Endothelial cell of umbilical vein (primary cell): ENCODE results near the gene TRIM29. TPM values are rescaled to one million over a fixed set of nuclear protein-coding genes. Genes with fewer than 3 reads are reported as not detected.

Experiments used
- BruUV-seq: library from RNA; stranded (reverse); fragments of 400-500 nt; replicated peaks from 2 replicates; lab custom pipeline; 2021; lab: Mats Ljungman, UMichigan
- CTCF ChIA-PET: fragments of 300-600, 350-600 bp; sonication (Branson Sonifier 250); formaldehyde crosslinking; loops from one replicate; lab custom pipeline; 2021; ENCODE audit warnings: antibody characterized with exemption, inconsistent platforms; lab: Charles Lee
- POLR2A ChIA-PET: fragments of 300-600, 350-600 bp; sonication (Branson Sonifier 250); formaldehyde crosslinking; loops from one replicate; lab custom pipeline; 2021; ENCODE audit warnings: antibody characterized with exemption, inconsistent platforms; lab: Charles Lee
- DNase-seq: peaks from one replicate; pipeline ENCODE4 v3.0.0-alpha.2; 2011; ENCODE audit warnings: low read depth, low spot score
- FAIRE-seq: peaks from 2 replicates; lab custom pipeline; 2011; peaks lifted over from hg19 to GRCh38; lab: Jason Lieb, UNC
- H2AFZ ChIP-seq: 2 replicates; pipeline ENCODE4 v1.6.0; 2012; ENCODE audit warnings: low read depth, low read length, control low read depth, inconsistent platforms
- H3K27ac ChIP-seq: 2 replicates; pipeline ENCODE4 v1.5.1; 2011; ENCODE audit warnings: low read depth, mild to moderate bottlenecking, control low read depth, low read length, moderate library complexity; ENCODE audit not compliant: insufficient read depth
- H3K27me3 ChIP-seq, 2 experiments: 2 replicates each; pipeline versions ENCODE4 v1.6.0 to v1.6.1; 2011; ENCODE audit warnings: low read length in 2 of 2, mixed read lengths in 1 of 2; ENCODE audit not compliant: control insufficient read depth in 2 of 2, insufficient read depth in 2 of 2
- H3K36me3 ChIP-seq, 2 experiments: 2 replicates in 1 of 2; 3 replicates in 1 of 2; pipeline ENCODE4 v1.5.1; 2011; ENCODE audit warnings: low read length in 2 of 2, mild to moderate bottlenecking in 1 of 2, moderate library complexity in 1 of 2; ENCODE audit not compliant: control insufficient read depth in 2 of 2, insufficient read depth in 2 of 2; ENCODE audit errors: extremely low read depth in 1 of 2
- H3K4me1 ChIP-seq: 3 replicates; pipeline ENCODE4 v1.5.1; 2011; ENCODE audit warnings: mild to moderate bottlenecking, low read length; ENCODE audit not compliant: control insufficient read depth, insufficient read depth; ENCODE audit errors: extremely low read depth
- H3K4me2 ChIP-seq: 2 replicates; pipeline ENCODE4 v1.6.1; 2011; ENCODE audit warnings: low read length, control low read depth, mixed read lengths; ENCODE audit not compliant: insufficient read depth
- H3K4me3 ChIP-seq, 3 experiments: fragments of 200-600 bp in 1 of 3; sonication (generic), shearing (Covaris generic) in 1 of 3; replicated peaks in 1 of 3; 2 replicates each; pipeline ENCODE4 v1.5.1; 2011 to 2016; ENCODE audit warnings: control low read depth in 3 of 3, low read length in 3 of 3, mild to moderate bottlenecking in 2 of 3, inconsistent platforms in 1 of 3, low read depth in 1 of 3, moderate library complexity in 1 of 3; ENCODE audit not compliant: insufficient read depth in 1 of 3
- H3K79me2 ChIP-seq: 2 replicates; pipeline ENCODE4 v1.6.0; 2012; ENCODE audit warnings: low read length, inconsistent platforms; ENCODE audit not compliant: control insufficient read depth, insufficient read depth
- H3K9ac ChIP-seq: replicated peaks from 2 replicates; pipeline ENCODE3; 2011; ENCODE audit warnings: low read length, control low read depth; ENCODE audit not compliant: insufficient read depth; ENCODE audit errors: extremely low read depth
- H3K9me1 ChIP-seq: replicated peaks from 3 replicates; pipeline ENCODE4 v1.6.0; 2011; ENCODE audit warnings: mild to moderate bottlenecking, low read length; ENCODE audit not compliant: control insufficient read depth, insufficient read depth; ENCODE audit errors: extremely low read depth
- H3K9me3 ChIP-seq: replicated peaks from 2 replicates; pipeline ENCODE4 v1.5.1; 2012; ENCODE audit warnings: low read length, inconsistent platforms; ENCODE audit not compliant: control insufficient read depth, insufficient read depth
- H4K20me1 ChIP-seq: replicated peaks from 2 replicates; pipeline ENCODE3; 2011; ENCODE audit warnings: mild to moderate bottlenecking, low read length; ENCODE audit not compliant: control insufficient read depth, insufficient read depth; ENCODE audit errors: extremely low read depth
- EZH2 ChIP-seq: IDR thresholded peaks from 2 replicates; pipeline ENCODE4 v1.6.1; 2012; ENCODE audit warnings: borderline replicate concordance, low read depth, mild to moderate bottlenecking, moderate library complexity, low read length, inconsistent platforms; ENCODE audit not compliant: severe bottlenecking
- FOS ChIP-seq: IDR thresholded peaks from 2 replicates; pipeline ENCODE4 v1.6.1; 2011; ENCODE audit warnings: mild to moderate bottlenecking, low read length, moderate library complexity, borderline replicate concordance; ENCODE audit not compliant: insufficient read depth
- GATA2 ChIP-seq: IDR thresholded peaks from 2 replicates; pipeline ENCODE4 v1.7.0; 2011; ENCODE audit warnings: low read depth, mild to moderate bottlenecking, moderate library complexity, mixed read lengths, low read length; ENCODE audit not compliant: insufficient read length, insufficient read depth
- JUN ChIP-seq: IDR thresholded peaks from 2 replicates; pipeline ENCODE4 v1.6.1; 2011; ENCODE audit warnings: borderline replicate concordance, low read depth; ENCODE audit not compliant: insufficient read length, insufficient read depth
- MYC ChIP-seq: IDR thresholded peaks from one replicate; pipeline ENCODE4 v1.6.1; 2011; ENCODE audit warnings: mild to moderate bottlenecking, low read depth, low read length
- POLR2A ChIP-seq: IDR thresholded peaks from 2 replicates; pipeline ENCODE4 v1.6.1; 2012; ENCODE audit warnings: low read depth, mild to moderate bottlenecking, control low read depth, low read length
- POLR2AphosphoS5 ChIP-seq: IDR thresholded peaks from 2 replicates; pipeline ENCODE4 v1.6.1; 2012; ENCODE audit warnings: low read depth, mild to moderate bottlenecking, control low read depth, low read length, moderate library complexity; ENCODE audit not compliant: insufficient read depth
- dilution Hi-C: fragments of 300-500 bp; cut with MboI; formaldehyde crosslinking; loops from one replicate; pipeline ENCODE4 v1.15.0; 2019; ENCODE audit warnings: low sequenced_read_pairs; ENCODE audit not compliant: extremely low pct_ligation_motif_present
- intact Hi-C: fragments of 100-400 bp; cut with micrococcal nuclease; formaldehyde crosslinking; loops from one replicate; pipeline ENCODE4 v1.10.0; 2022
- polyA plus RNA-seq, 4 experiments: library from polyadenylated mRNA; depleted of rRNA in 3 of 4; stranded (reverse) in 3 of 4; unstranded in 1 of 4; fragments of >200 nt; gene quantifications; 2 replicates each; pipeline versions ENCODE4 v1.2.1 to v1.2.3, GENCODE V29; 2011 to 2012; ENCODE audit warnings: missing spikeins in 1 of 4
- total RNA-seq: library from RNA; stranded (reverse); gene quantifications from 2 replicates; pipeline ENCODE4 v1.2.3, GENCODE V29; 2021
- TF ChIP-seq, protein P1 (sequence below), 2 donors: IDR thresholded peaks; 1 replicate in 1 of 2; 2 replicates in 1 of 2; pipeline ENCODE4 v1.5.1; 2011; ENCODE audit warnings: low read length in 2 of 2, mild to moderate bottlenecking in 2 of 2, moderate library complexity in 2 of 2, control low read depth in 1 of 2, inconsistent platforms in 1 of 2, low read depth in 1 of 2; ENCODE audit not compliant: insufficient read depth in 1 of 2; ENCODE audit errors: extremely low read depth in 1 of 2
- TF ChIP-seq, protein P2 (sequence below): IDR thresholded peaks from 2 replicates; pipeline ENCODE4 v1.6.1; 2011; ENCODE audit not compliant: insufficient read depth, insufficient read length

TRIM29 gene
- total and polyA plus RNA-seq, 2 donors (not counting 3 experiments of a cell fraction or from before 2014, with no cell fraction given) = not detected

DNA sequence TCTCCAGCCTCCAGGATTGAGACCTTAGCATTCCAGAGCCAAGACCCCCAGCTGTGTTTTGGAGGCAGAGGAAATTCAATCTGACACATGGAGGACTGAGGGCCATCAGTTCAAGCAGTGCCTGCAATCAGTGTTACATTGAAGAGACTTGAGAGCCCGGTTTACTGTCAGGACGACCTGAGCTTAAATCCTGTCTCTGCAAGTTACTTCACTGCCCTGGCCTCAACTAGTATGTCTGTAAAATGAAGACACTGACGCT is 35.1 kb downstream of the TRIM29 start:
- intact Hi-C loops (no loop called here), dilution Hi-C loops (no loop called here)
- Histone ChIP-seq H3K27ac (no peak overlapping the region), H3K4me2 (no peak overlapping the region), H3K9me1 (no peaks in the 10 kb centered on the region), H3K79me2 (no peaks in the 10 kb centered on the region), H3K27me3 (no peaks in the 10 kb centered on the region), H3K4me1 (no peaks in the 10 kb centered on the region), H3K4me3 (no peak overlapping the region), H3K9me3 (no peaks in the 10 kb centered on the region), H3K36me3 (no peaks in the 10 kb centered on the region), H3K9ac (no peak overlapping the region), H2AFZ (no peak overlapping the region), H4K20me1 (no peaks in the 10 kb centered on the region)
- FAIRE-seq = no peak
- TF ChIP-seq, protein P1, sequence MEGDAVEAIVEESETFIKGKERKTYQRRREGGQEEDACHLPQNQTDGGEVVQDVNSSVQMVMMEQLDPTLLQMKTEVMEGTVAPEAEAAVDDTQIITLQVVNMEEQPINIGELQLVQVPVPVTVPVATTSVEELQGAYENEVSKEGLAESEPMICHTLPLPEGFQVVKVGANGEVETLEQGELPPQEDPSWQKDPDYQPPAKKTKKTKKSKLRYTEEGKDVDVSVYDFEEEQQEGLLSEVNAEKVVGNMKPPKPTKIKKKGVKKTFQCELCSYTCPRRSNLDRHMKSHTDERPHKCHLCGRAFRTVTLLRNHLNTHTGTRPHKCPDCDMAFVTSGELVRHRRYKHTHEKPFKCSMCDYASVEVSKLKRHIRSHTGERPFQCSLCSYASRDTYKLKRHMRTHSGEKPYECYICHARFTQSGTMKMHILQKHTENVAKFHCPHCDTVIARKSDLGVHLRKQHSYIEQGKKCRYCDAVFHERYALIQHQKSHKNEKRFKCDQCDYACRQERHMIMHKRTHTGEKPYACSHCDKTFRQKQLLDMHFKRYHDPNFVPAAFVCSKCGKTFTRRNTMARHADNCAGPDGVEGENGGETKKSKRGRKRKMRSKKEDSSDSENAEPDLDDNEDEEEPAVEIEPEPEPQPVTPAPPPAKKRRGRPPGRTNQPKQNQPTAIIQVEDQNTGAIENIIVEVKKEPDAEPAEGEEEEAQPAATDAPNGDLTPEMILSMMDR (IDR thresholded peaks at IDR 0.05; ENCODE audit: extremely low read depth in 1 of 2, insufficient read depth in 1 of 2, low read depth in 1 of 2, low read length in 2 of 2) = no peak
- TF ChIP-seq, protein P2, sequence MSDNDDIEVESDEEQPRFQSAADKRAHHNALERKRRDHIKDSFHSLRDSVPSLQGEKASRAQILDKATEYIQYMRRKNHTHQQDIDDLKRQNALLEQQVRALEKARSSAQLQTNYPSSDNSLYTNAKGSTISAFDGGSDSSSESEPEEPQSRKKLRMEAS = no peak
- TF ChIP-seq POLR2AphosphoS5 (no peak), JUN (no peak), MYC (no peak), GATA2 (no peak), POLR2A (no peak), FOS (no peak), EZH2 (no peak)
- no peak for DNase-seq
- BruUV-seq = no TSS peak
- ChIA-PET POLR2A (no interaction called here), CTCF (interaction anchor here (0.6 kb wide), 1 partner anchor 125 kb away, joined by 3 read pairs; no protein-coding TSS in a partner anchor)
